HG03064 (cell line): ENCODE results near the gene YARS1.

Source experiments
- ATAC-seq: cut with Tn5 transposase; IDR thresholded peaks from one replicate; pipeline ENCODE4 v1.9.1; 2021; ENCODE audit warnings: low read depth; ENCODE audit not compliant: unreplicated experiment

Gene YARS1

GRCh38 chr1:32748926-32749325 is 68.2 kb downstream of the YARS1 start:
- no peak for ATAC-seq

GRCh38 chr1:32748348-32748747 is 68.8 kb downstream of the YARS1 start:
- no peak for ATAC-seq

GRCh38 chr1:32746130-32746529 is 71.0 kb downstream of the YARS1 start:
- ATAC-seq, result no peak

- no peak for ATAC-seq
Observed at GRCh38 chr1:32744071-32744425, 73.1 kb downstream of the YARS1 start.

GRCh38 chr1:32743380-32744070 is 73.6 kb downstream of the YARS1 start:
- no peak for ATAC-seq

GRCh38 chr1:32742956-32743355 is 74.2 kb downstream of the YARS1 start:
- ATAC-seq, result no peak

GRCh38 chr1:32742199-32742947 is 74.8 kb downstream of the YARS1 start:
- ATAC-seq, result no peak

- no peak for ATAC-seq
Observed at GRCh38 chr1:32741413-32742198, 75.6 kb downstream of the YARS1 start.

- ATAC-seq, result no peak
Observed at GRCh38 chr1:32741059-32741412, 76.1 kb downstream of the YARS1 start.

- no peak for ATAC-seq
Observed at GRCh38 chr1:32736812-32737791, 80.1 kb downstream of the YARS1 start.

- no peak for ATAC-seq
Observed at GRCh38 chr1:32733582-32734321, 83.4 kb downstream of the YARS1 start.

GRCh38 chr1:32729254-32730046 is 87.7 kb downstream of the YARS1 start:
- ATAC-seq, result no peak

- no peak for ATAC-seq
Observed at GRCh38 chr1:32728413-32729077, 88.6 kb downstream of the YARS1 start.

- no peak for ATAC-seq
Observed at GRCh38 chr1:32727876-32728275, 89.3 kb downstream of the YARS1 start.

- ATAC-seq, result no peak
Observed at GRCh38 chr1:32725615-32725982, 91.6 kb downstream of the YARS1 start.
